GM19193 (cell line): ENCODE data around the gene CDHR3.

ENCODE experiments used
- POLR2A ChIP-seq: IDR thresholded peaks from 4 replicates; pipeline ENCODE4 v1.6.1; 2011; ENCODE audit not compliant: insufficient read depth, insufficient read length; ENCODE audit errors: extremely low read depth

CDHR3 gene

GRCh38 chr7:106023369-106024322 is 60.6 kb downstream of the CDHR3 start:
- TF ChIP-seq POLR2A, result no peak

GRCh38 chr7:106026101-106026500 is 63.0 kb downstream of the CDHR3 start:
- no peak for TF ChIP-seq POLR2A

GRCh38 chr7:106029451-106029850 is 66.4 kb downstream of the CDHR3 start:
- TF ChIP-seq POLR2A, result no peak

GRCh38 chr7:106029941-106030340 is 66.9 kb downstream of the CDHR3 start:
- TF ChIP-seq POLR2A, result no peak

- no peak for TF ChIP-seq POLR2A
Observed at GRCh38 chr7:106031300-106032035, 68.4 kb downstream of the CDHR3 start.

- TF ChIP-seq POLR2A, result no peak
Observed at GRCh38 chr7:106032295-106032694, 69.2 kb downstream of the CDHR3 start.

- no peak for TF ChIP-seq POLR2A
Observed at GRCh38 chr7:106033735-106034134, 70.7 kb downstream of the CDHR3 start.

GRCh38 chr7:106034383-106034782 is 71.3 kb downstream of the CDHR3 start:
- no peak for TF ChIP-seq POLR2A

- TF ChIP-seq POLR2A, result no peak
Observed at GRCh38 chr7:106035568-106035967, 72.5 kb downstream of the CDHR3 start.

GRCh38 chr7:106036004-106036403 is 72.9 kb downstream of the CDHR3 start:
- no peak for TF ChIP-seq POLR2A

GRCh38 chr7:106037489-106038176 is 74.6 kb downstream of the CDHR3 start:
- TF ChIP-seq POLR2A, result no peak

GRCh38 chr7:106038289-106038688 is 75.2 kb downstream of the CDHR3 start:
- TF ChIP-seq POLR2A, result no peak

GRCh38 chr7:106038916-106039315 is 75.9 kb downstream of the CDHR3 start:
- no peak for TF ChIP-seq POLR2A

GRCh38 chr7:106039486-106040060 is 76.5 kb downstream of the CDHR3 start:
- no peak for TF ChIP-seq POLR2A

GRCh38 chr7:106041140-106041717 is 78.2 kb downstream of the CDHR3 start:
- TF ChIP-seq POLR2A, result no peak

GRCh38 chr7:106042196-106042611 is 79.1 kb downstream of the CDHR3 start:
- TF ChIP-seq POLR2A, result no peak
